ENCODE data around the gene CEACAM3. TPM values are rescaled to one million over a fixed set of nuclear protein-coding genes. Genes with fewer than 3 reads are reported as not detected.

Gene CEACAM3
- total RNA-seq, 1 experiment from 2014 or later: not detected

DNA sequence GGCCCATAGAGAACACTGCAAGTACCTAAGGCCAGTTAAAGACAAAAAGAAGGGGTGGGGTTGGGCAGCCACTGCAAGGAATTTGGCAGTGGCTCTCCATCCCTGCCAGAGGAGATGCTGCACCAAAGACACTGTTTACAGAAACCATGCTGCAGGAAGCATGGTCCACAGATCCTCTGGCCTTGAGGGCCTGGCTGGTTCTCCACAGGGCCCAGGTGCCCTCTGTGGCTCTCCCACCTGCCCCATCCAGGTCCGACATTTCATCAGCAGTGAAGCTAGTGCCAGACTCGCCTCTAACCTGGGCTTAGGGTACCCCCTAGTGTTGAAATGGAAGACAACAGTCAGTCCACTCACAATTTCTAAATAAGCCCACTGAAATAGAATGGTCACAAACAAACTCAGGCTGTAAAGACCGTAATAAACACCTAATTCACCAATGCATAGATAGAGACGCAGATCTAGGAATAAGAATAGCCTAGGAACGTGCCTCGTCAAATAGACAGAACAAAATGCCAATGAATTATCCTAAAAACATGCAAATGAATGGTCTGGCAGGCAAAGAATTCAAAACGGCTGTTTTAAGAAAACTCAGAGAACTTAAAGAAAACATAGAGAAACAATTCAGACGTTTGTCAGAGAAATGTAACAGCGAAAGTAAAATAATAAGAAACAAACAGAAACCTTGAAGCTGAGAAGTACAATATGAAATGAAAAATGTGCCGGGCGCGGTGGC, 24.8 kb downstream of the CEACAM3 start:
- H3T11ph ChIP-seq (ENCODE audit: low read length): no peak overlapping the region
- no peaks in the 10 kb centered on the region for H3K79me1 ChIP-seq (ENCODE audit: insufficient read depth, low read depth, low read length, poor library complexity, severe bottlenecking)
- H3K9me3 Mint-ChIP-seq: peaks cover 9 to 76% of the 10 kb centered on the region in 2 experiments; a peak in 4 of 5 replicates
- no CpG with 5 or more reads among the region's 12 CpGs for WGBS (ENCODE audit: extremely low coverage, insufficient read length, low lambda C conversion rate)
- no peak overlapping the region for H2BK20ac ChIP-seq (ENCODE audit: low read depth, low read length, poor library complexity, severe bottlenecking)
- H3K9ac ChIP-seq (ENCODE audit: extremely low read depth, insufficient read length, low read length): no peak overlapping the region
- no peak overlapping the region for H3K23ac ChIP-seq (ENCODE audit: insufficient read length, low read depth, low read length)
- no peak overlapping the region for H3K18ac ChIP-seq (ENCODE audit: insufficient read length, low read depth, low read length)
- H3K27ac ChIP-seq (ENCODE audit: insufficient read length, low read depth, low read length): no peak overlapping the region
- H2BK12ac ChIP-seq (ENCODE audit: insufficient read length, low read depth, low read length): no peak overlapping the region
- H3K36me3 Mint-ChIP-seq (ENCODE audit: insufficient read depth in 1 of 3, low read depth in 3 of 3): peaks cover 0 to 17% (median 0%) of the 10 kb centered on the region in 3 experiments; a peak in 3 of 7 replicates
- H4K5ac ChIP-seq (ENCODE audit: insufficient read length, low read depth, low read length): no peak overlapping the region
- H3K4me1 ChIP-seq (ENCODE audit: insufficient read depth, low read length): no peaks in the 10 kb centered on the region
- H3K23me2 ChIP-seq (ENCODE audit: insufficient read length, low read depth, low read length, poor library complexity, severe bottlenecking): no peaks in the 10 kb centered on the region
- H3K4me2 ChIP-seq (ENCODE audit: insufficient read depth, insufficient read length, low read length): no peak overlapping the region
- H3K9me3 ChIP-seq (ENCODE audit: control insufficient read depth, low read depth, low read length): no peaks in the 10 kb centered on the region
- no peak overlapping the region for H2AK5ac ChIP-seq (ENCODE audit: insufficient read length, low read length)
- H4K20me1 ChIP-seq (ENCODE audit: control insufficient read depth, insufficient read depth, insufficient read length): no peaks in the 10 kb centered on the region
- no peaks in the 10 kb centered on the region for H3K4me1 Mint-ChIP-seq
- no peak overlapping the region for H4K91ac ChIP-seq (ENCODE audit: insufficient read length, low read depth, low read length)
- no peak overlapping the region for H2BK120ac ChIP-seq (ENCODE audit: low read depth, low read length, poor library complexity, severe bottlenecking)
- H3K79me2 ChIP-seq (ENCODE audit: insufficient read depth, low read length): no peaks in the 10 kb centered on the region
- H2BK5ac ChIP-seq (ENCODE audit: insufficient read length, low read length): no peak overlapping the region
- TF ChIP-seq, protein P1, sequence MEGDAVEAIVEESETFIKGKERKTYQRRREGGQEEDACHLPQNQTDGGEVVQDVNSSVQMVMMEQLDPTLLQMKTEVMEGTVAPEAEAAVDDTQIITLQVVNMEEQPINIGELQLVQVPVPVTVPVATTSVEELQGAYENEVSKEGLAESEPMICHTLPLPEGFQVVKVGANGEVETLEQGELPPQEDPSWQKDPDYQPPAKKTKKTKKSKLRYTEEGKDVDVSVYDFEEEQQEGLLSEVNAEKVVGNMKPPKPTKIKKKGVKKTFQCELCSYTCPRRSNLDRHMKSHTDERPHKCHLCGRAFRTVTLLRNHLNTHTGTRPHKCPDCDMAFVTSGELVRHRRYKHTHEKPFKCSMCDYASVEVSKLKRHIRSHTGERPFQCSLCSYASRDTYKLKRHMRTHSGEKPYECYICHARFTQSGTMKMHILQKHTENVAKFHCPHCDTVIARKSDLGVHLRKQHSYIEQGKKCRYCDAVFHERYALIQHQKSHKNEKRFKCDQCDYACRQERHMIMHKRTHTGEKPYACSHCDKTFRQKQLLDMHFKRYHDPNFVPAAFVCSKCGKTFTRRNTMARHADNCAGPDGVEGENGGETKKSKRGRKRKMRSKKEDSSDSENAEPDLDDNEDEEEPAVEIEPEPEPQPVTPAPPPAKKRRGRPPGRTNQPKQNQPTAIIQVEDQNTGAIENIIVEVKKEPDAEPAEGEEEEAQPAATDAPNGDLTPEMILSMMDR (conservative IDR thresholded peaks at IDR 0.05): peak; percentile 60
- DNase-seq: peak; percentile 76
- peaks cover 3% of the 10 kb centered on the region; the same call in 1 of the 2 replicates for H3K27me3 Mint-ChIP-seq (ENCODE audit: low read depth)
- H3K27me3 ChIP-seq (ENCODE audit: insufficient read depth, low read length): no peaks in the 10 kb centered on the region
- H3K4ac ChIP-seq (ENCODE audit: low read depth, low read length): no peak overlapping the region
- H2AFZ ChIP-seq (ENCODE audit: low read length): no peak overlapping the region
- no peak overlapping the region for H3K27ac Mint-ChIP-seq
- no peak overlapping the region for H3K14ac ChIP-seq (ENCODE audit: insufficient read depth, low read length)
- no peak overlapping the region for H3K4me3 Mint-ChIP-seq
- no peak overlapping the region for H4K8ac ChIP-seq (replicated peaks; ENCODE audit: insufficient read length, low read depth, low read length)
- no peak overlapping the region for H2BK15ac ChIP-seq (ENCODE audit: low read depth, low read length)
- no peak overlapping the region for H3K56ac ChIP-seq (ENCODE audit: insufficient read length, low read depth, low read length)
